GM19463 (cell line): ENCODE measurements around the gene APEX1.

Source experiments
- ATAC-seq: cut with Tn5 transposase; IDR thresholded peaks from one replicate; pipeline ENCODE4 v1.9.1; 2021; ENCODE audit warnings: mild to moderate bottlenecking, moderate library complexity; ENCODE audit not compliant: unreplicated experiment

The APEX1 gene

GRCh38 chr14:20454516-20455354, at the start of gene APEX1, which contains the start of gene OSGEP:
Gene APEX1, plus strand, starts transcription at chr14:20455226. Its CDS starts 420 bp downstream, at chr14:20455646.
Gene OSGEP, minus strand, starts transcription at chr14:20454812. Its CDS starts 129 bp downstream, at chr14:20454683.
- ATAC-seq, result peak; percentile 85

- no peak for ATAC-seq
Measured at GRCh38 chr14:20409226-20409625, 45.8 kb upstream of the APEX1 start.

- ATAC-seq, result peak; percentile 36
Measured at GRCh38 chr14:20412411-20412810, 42.6 kb upstream of the APEX1 start.

- ATAC-seq, result peak; percentile 79
Measured at GRCh38 chr14:20412876-20413743, 41.9 kb upstream of the APEX1 start, which contains the start of gene TEP1. Gene TEP1, minus strand, starts transcription at chr14:20413501. Its CDS starts 5,062 bp downstream, at chr14:20408439.

GRCh38 chr14:20413744-20414082, 41.3 kb upstream of the APEX1 start:
- ATAC-seq, result peak; percentile 38

- peak; percentile 31 for ATAC-seq
Measured at GRCh38 chr14:20415782-20416206, 39.2 kb upstream of the APEX1 start.

GRCh38 chr14:20416223-20416622, 38.8 kb upstream of the APEX1 start:
- ATAC-seq, result no peak

GRCh38 chr14:20417250-20418186, 37.5 kb upstream of the APEX1 start:
- ATAC-seq, result no peak

- no peak for ATAC-seq
Measured at GRCh38 chr14:20418501-20418909, 36.5 kb upstream of the APEX1 start.

GRCh38 chr14:20419419-20419818, 35.6 kb upstream of the APEX1 start:
- no peak for ATAC-seq

GRCh38 chr14:20421267-20421666, 33.8 kb upstream of the APEX1 start:
- ATAC-seq, result no peak

GRCh38 chr14:20422886-20423285, 32.1 kb upstream of the APEX1 start:
- no peak for ATAC-seq

- ATAC-seq, result no peak
Measured at GRCh38 chr14:20424851-20425250, 30.2 kb upstream of the APEX1 start.

- ATAC-seq, result peak; percentile 71
Measured at GRCh38 chr14:20427231-20428009, 27.6 kb upstream of the APEX1 start.

GRCh38 chr14:20428010-20428365, 27.0 kb upstream of the APEX1 start:
- peak; percentile 49 for ATAC-seq

- no peak for ATAC-seq
Measured at GRCh38 chr14:20428802-20429201, 26.2 kb upstream of the APEX1 start.

GRCh38 chr14:20429801-20430669, 25.0 kb upstream of the APEX1 start:
- ATAC-seq, result no peak

- no peak for ATAC-seq
Measured at GRCh38 chr14:20434701-20435581, 20.1 kb upstream of the APEX1 start.
